GM18907 (cell line): Measurements from ENCODE around the gene TSTD1.
"Not testable (repeated sequence)": the region's sequence is repeated elsewhere in the genome, so short reads cannot be mapped to it uniquely, and the experiment has no call there.

ENCODE experiments used
- ATAC-seq: cut with Tn5 transposase; IDR thresholded peaks from one replicate; pipeline ENCODE4 v1.9.1; 2021; ENCODE audit warnings: mild to moderate bottlenecking, moderate library complexity; ENCODE audit not compliant: unreplicated experiment

Gene TSTD1

DNA sequence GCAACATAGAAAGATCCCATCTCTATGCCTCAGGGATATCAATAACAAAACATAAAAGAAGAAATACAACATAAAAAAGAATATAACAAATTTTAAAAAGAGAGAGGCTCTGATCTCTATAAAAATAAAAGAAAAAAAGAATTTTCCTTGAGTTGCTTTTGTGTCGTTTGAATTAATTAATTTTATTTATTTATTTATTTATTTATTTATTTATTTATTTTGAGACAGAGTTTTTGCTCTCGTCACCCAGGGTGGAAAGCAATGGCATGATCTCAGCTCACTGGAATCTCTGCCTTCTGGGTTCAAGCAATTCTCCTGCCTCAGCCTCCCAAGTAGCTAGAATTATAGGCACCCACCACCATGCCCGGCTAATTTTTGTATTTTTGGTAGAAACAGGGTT is 26.3 kb downstream of the TSTD1 start:
- no peak for ATAC-seq

DNA sequence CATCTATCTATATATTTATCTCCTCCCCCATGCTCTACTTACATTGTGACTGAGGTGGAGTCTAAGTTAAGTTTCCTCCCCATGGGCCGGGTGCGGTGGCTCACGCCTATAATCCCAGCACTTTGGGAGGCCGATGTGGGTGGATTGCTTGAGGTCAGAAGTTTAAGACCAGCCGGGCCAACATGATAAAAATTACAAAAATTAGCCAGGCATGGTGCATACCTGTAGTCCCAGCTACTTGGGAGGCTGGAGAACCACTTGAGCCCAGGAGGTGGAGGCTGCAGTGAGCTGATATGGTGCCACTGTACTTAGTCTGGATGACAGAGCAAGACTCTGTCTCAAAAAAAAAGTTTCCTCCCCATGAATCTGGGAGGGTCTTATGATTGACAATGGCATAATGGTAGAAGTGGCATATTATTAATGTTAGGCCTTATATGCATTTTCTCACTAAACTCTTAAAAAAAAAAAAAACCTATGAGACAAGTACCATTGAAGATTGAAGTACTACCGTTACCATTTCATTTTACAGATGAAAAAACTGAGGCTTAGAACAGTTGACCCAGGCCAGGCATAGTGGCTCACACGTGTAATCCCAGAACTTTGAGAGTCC is 29.1 kb downstream of the TSTD1 start:
- no peak for ATAC-seq

DNA sequence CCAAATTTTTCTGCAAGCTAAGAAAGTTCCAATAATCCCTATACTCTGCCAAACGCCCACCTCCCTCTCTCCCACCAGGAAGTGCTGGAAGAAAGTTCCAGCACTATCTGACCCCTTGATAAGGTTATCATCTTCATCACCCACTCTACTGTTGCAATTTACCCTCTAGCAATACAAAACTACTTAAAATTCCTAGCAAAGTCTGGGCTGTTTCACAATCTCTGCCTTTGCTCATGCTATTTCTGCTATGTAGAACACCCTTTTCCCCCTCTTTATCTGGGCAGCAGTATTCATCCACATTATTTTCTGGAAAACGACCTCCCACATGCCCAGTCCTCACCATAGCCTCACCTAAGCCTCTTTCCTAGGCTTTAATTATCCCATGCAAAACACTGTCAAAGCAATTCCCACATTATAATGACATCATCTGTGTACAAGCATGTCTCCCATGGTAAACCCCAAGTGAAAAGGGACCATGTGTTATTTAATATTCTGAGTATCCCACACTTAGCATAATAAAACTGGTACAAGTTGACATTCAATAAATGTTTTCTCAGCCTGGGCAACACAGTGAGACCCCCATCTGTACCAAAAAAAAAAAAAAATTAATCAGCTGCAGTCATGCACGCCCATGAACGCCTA is 29.8 kb downstream of the TSTD1 start:
- ATAC-seq, result no peak

DNA sequence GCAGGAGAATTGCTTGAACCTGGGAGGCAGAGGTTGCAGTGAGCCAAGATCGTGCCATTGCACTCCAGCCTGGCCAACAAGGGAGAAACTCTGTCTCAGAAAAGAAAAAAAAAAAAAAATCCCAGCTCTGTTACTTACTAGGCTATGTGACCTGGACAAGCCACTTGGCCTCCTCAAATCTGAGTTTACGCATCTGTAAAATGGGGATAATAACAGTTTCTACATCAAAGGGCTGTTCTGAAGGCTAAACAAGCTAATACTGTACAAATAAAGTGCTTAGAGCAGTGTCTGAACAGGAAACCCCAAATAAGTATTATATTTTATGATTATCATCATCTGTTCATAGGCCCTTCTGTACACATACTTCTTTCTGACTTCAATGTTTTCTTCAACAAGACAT is 31.4 kb downstream of the TSTD1 start:
- no peak for ATAC-seq

DNA sequence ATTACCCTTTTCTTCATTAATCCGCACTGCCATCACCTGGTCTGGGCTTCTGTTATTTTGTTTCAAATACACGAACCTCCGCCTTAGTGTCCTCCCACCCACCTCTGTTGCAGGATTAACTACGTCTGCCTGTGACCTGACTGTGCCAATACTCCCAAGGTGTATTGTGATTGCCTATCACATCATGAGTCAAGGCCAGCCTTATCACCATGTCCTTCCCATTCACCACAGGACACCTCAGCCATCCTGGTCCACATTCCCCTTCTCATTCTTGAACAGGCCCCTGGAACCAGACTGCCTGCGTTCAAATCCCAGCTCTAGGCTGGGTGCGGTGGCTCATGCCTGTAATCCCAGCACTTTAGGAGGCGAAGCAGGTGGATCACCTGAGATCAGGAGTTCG is 32.2 kb downstream of the TSTD1 start:
- ATAC-seq, result no peak

DNA sequence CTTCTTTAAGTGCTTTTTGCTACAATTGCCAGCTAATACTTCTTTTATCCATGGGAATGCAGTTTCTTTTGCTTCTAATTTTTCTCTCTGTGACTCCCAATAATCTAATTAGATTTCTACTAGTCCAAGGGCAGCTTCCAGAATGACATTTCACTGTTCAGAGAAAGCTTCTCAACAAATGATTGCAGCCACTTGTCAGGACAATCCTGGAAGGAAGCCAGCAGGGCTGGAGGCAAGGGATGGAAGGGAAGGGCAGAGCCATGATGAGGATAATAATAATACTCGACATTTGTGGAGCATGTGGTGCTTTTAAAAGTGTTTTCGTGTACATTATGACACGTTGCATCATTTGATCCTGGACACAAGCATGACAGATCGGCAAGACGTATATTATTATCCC is 37.2 kb downstream of the TSTD1 start:
- ATAC-seq, result no peak

DNA sequence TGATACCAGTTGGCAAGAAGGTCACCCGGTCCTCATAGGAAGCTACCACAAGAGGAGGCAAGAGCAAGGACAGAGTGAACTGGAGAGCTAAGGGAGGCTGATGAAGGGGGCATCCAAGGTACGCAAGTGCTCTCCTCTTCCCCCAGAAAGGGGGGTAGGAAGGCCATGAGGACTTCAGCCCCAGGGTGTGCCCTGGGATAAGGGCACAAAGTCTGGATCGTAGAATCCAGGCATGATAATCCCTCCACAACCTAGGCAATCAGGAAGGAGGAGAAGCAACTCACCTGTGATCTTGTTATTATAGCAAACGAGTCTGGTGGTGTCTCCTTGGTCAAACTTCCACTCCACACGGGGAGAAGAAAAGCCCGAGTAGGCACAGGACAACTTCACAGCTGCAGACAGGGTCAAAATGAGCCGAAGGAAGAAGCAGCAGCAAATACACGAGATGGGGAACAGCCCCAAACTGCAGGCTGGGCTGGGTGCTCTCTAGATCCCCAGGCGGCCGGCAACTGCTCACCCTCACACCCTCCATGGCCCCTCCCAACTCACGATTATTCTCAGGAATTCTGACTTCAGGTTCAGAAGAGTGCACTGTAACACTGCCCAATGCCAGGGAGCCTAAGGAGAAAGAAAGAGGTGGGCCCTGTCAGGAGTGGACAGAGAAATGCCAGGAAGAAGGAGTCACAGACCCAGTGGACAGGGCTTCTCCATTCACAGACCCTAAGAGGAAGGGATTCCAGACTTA is 37.9 kb downstream of the TSTD1 start:
- no peak for ATAC-seq

DNA sequence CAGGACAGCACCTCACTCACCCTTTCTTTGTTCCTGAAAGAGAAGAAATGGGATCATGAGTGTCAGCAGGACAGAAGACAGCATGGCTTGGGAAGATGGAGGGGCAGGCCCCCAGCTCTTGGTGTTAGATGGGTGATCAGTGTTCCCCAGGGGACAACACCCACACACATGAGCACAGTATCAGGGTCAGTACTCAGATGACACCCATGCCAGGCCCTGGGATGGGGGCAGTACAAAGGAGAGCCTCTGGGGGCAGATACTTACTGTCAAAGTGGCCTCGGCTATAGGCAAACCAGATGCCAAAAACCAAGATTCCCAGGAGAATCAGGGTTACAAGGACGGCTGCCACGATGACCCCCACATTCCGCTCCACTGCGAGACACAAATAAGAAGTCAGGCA is 39.4 kb downstream of the TSTD1 start:
- no peak for ATAC-seq

DNA sequence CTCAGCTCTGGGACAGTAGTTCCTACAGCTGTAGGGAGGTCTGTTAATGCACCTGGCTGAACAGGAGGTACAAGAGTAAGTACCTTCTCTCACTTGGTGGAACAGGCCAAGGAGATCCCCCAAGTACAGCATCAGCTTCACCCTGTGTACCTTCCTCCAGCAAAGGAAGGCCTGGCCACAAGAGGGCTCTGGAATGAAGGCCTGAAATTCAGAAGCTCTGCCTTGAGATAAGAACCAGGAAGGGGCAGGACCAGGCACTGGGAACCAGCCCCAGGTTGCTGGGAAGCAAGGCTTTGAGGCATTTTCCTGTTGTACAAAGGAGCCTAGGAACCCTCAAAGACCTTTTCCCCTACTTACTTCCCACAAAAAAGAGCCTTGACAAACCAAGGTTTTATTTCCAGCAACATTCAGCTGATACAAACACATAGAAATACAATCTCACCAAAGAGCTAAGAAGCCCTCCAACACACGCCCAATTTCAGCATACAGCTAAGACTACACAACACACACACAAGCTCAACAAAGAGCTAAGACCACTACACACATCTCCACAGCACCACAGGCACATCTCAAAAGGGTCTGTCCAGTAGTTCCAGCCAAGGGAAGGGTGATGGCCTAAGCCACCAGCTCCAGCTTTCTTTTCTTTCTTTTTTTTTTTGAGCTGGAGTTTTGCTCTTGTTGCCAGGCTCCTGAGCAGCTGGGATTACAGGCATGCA is 41.3 kb downstream of the TSTD1 start:
- no peak for ATAC-seq

DNA sequence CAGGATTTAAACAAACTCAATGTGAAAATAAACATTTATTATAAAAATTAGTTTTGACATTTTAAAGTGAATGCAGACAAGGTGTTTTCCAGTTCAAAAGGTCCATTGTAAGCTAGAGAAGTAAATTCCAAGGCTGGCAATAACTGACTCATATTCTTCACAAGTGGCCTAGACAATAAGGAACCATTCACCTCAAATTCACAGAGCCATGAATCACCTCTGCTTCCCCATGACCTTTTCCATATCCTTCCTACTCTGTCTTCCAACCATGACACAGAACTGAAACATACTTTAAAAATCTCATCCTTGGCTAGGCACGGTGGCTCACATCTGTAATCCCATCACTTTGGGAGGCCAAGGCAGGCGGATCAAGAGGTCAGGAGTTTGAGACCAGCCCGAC is 42.6 kb downstream of the TSTD1 start:
- ATAC-seq, result no peak

DNA sequence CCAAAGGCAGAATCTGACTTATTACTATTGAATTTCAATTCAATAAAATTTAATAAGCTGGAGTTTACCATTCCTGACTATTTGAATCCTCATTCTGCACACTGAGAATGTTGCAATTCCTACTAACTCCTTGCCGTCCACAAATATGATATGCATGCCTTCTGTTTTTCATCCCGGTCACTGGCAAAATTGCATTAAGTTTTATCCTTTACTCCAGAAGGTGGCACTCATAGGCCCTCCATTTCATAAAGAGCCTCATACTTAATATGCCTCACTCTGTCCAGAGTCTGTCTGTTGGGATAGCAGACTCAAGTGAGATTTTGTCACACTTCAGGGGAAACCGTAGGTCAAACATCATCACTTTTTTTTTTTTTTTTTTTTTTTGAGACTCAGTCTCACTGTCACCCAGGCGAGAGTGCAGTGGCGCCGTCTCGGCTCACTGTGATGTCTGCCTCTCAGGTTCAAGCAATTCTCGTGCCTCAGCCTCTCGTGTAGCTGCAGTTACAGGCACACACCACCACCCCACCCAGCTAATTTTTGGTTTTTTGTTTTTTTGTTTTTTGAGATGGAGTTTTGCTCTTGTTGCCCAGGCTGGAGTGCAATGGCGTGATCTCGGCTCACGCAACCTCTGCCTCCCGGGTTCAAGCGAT is 45.1 kb downstream of the TSTD1 start:
- no peak for ATAC-seq

DNA sequence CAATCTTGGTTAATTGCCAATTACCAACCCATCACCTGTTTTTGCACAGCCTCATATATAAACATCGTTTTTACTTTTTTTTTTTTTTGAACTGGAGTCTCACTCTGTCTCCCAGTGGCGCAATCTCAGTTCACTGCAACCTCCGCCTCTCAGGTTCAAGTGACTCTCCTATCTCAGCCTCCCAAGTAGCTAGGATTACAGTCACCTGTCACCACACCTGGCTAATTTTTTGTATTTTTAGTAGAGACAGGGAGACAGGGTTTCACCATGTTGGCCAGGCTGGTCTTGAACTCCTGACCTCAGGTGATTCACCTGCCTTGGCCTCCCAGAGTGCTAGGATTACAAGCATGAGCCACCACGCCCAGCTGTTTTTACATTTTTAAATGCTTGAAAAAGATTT is 46.7 kb downstream of the TSTD1 start:
- ATAC-seq, result not testable (repeated sequence)
